GM18511 (cell line): ENCODE data around the gene DNAJC8.

Experiments used
- ATAC-seq: cut with Tn5 transposase; IDR thresholded peaks from one replicate; pipeline ENCODE4 v1.9.1; 2021; ENCODE audit warnings: mild to moderate bottlenecking, moderate library complexity; ENCODE audit not compliant: unreplicated experiment

DNAJC8 gene

DNA sequence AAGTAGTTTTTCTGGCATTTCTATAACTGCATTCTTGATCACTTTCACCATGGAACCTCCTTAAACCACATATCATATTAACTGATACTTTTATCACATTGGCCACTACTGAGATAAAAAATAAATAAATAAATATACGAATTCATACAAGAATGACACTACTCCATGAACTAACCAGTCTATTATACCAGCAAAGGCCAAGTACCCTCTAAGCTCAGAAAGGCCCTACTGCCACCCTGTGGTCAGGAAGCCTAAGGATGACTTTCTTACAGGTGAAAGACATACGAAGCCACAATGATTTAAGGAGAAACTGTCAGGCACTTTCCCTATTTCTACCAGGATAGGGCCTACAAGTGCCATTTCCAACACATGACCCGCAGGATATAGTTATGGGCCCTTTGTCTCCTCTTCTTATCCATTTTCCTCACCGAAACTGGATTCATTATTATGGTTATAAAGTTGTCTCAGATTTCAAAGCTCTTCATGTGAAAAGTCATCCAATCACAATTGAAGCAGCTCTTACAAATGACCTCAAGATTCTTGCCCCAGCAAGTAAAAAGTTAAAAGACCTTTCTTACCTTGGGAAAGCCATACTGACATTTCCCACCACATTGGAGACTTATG is 23.9 kb downstream of the DNAJC8 start:
- no peak for ATAC-seq

DNA sequence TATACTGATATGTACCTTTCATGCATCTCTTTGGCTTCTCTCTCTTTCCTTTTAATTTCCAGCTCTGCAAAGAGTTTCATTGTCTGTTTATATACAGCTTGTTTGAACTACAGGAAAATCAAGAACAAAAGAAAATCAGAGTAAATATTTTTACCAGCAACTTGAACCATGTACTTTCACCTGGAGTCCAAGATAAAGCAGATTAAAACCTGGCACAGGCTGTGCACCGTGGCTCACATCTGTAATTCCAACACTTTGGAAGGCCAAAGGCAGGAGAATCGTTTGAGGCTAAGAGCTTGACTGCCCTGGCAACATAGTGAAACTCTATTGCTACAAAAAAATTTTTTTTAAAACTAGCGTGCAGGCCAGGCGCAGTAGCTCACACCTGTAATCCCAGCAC is 27.6 kb downstream of the DNAJC8 start:
- ATAC-seq: no peak

DNA sequence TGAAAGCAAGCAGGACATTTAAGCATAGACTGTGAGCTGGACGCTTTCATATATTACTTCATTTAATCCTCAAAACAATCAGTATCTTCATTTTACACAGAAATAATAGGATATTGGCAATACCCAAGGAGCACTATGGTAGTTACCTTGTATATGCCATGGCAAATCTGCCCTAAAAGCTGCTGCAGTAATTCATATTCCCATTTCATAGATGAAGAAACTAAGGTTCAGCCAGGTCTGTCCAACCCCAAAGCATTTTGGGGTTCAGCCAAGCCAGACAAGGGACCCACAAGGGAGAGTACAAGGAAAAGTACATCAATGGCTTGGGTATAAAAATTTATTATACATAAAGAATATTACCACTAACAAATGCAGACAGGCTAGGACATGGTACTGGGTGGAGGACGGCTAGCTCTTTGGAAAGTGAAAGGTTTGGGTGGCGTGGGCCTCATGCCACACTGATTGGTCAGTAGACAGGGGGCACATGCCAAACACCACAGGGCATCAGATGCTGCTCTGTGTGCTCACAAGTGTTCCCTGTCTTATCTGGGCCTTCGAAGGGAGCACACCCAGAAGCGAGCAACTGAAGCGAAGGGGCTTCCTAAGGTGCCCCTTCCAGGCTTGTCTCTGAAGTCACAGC is 32.5 kb downstream of the DNAJC8 start:
- ATAC-seq: no peak

DNA sequence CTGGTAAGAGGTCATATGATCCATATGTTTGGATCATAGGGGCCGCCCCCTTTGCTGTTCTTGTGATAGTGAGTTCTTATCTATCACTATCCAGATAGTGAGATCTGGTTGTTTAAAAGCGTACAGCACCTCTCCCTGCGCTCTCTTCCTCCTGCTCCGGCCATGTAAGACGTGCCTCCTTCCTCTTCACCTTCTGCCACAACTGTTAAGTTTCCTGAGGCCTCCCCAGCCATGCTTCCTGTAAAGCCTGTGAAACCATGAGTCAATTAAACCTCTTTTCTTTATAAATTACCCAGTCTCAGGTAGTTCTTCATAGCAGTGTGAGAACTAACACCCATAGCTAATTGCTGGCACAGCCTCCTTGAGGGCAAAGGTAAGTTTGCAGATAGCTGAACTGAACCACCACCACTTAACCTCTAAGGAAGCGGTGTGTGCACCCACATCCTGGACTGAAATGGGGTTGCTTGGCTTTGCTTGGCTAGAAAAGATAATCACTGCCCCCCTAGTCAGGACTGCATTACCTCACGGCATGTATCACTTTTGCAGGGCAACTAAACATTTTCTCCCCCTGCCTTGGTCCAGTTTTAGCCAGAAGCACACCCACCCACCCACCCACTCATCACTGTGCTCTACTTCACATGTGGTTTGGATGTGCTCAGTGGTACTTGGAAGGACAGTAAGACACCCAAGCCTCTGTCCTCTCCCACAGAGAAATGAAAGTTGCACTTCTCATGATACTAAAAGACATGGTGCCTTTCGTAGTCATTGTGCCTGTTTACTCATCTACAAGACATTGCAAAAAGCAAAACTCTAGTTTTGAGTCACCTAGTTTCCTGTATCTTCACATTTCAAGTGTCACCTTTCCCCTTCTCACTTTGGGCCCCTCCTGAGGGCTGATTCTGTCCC is 33.2 kb downstream of the DNAJC8 start:
- peak; percentile 89 for ATAC-seq

DNA sequence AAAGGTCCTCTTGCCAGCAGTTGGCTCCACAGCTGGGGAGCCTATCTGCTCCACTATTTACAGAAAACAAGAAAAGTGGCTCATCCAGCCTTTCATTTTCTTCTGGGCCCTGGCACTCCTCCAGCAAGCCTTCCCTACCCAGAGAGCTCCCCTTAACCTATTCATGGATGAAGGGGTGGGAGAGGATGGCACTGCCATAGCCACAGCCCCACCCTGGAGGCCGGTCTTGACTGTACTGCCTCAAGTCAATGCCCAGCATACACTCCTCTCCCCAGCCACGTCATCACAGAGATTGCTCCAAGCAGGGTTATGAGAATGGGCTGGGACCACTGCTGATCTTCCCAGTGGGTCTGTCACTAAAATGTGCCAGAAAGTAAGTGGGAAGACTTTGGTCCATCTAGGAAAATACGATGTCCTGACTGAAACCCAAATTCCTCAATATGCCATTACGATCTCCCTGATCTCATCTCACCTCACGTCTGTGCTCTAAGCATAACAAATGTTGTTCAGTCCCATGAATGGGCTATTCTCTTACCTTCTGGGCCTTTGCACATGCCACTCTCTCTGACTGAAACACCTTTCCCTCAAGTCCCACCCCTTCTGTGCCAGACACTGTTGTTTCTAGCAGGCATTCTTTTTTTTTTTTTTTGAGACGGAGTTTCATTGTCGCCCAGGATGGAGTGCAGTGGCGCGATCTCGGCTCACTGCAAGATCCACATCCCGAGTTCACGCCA is 35.0 kb downstream of the DNAJC8 start:
- ATAC-seq: no peak

DNA sequence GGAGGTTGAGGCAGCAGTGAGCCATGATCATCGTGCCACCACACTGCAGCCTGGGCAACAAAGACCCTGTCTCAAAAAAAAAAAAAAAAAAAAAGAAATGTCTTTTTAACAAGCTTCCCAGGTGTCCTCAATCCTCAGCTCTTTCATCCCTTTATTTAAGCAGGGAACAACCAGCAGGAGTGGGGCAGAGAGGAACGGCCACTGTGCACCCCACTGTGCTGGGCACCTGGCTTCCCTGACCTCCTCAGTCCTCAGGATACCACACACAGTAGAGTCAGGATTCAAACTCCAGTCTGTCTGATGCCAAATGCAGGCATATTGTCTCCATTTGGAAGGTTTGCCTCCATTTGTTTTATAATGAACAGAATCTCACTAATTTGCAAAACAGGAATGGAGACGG is 36.5 kb downstream of the DNAJC8 start:
- ATAC-seq: no peak

DNA sequence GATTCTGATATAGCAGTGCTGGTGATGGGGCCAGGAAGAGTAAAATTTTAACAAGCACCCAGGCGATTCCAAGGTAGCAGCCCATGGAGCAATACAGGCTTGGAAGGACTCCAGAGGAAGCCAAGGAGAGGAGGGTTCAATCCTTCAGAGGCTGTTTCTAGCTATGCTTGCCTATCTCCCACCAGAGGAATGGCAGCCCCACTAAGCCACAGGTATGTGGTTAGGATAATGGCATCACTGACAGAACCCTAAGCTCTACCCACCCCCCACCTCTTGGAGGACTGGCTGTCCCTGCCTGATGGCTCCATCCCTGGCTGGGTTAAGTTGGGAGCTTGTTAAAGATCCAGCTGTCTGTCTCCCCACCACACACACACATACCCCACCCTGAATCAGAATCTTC is 37.0 kb downstream of the DNAJC8 start:
- no peak for ATAC-seq

DNA sequence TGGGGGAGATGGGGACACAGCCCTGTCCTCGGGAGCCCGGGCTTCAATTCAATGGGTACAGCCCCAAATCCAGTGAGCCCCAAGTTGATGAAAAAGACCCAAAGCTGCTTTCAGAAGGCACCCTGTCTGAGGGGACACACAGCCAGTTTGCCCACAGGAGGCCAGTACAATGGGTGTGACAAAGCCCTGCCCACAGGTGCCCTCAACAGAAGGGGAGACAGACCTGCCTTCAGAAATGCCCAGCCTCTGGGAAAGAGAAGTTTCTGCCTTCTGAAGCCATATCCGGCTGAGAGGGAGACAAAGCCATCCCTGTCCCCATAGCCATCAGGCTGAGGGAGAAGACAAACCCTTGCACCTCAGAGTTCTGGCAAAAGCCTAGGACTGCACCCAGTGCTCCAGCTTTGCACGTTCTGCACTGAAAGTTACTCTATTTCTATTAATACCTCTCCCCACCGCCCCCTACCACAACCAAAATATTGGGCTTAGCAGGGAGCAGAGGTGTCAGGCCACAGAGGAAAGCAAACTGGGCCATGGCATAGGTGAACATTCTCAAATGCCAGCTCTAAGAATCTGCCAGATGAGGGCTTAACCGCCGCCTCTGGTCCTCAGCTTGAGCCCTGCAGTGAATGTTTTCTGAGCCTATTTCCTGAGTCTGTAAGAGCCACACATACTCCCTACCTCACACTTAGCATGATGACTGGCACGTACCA is 38.3 kb downstream of the DNAJC8 start:
- no peak for ATAC-seq

DNA sequence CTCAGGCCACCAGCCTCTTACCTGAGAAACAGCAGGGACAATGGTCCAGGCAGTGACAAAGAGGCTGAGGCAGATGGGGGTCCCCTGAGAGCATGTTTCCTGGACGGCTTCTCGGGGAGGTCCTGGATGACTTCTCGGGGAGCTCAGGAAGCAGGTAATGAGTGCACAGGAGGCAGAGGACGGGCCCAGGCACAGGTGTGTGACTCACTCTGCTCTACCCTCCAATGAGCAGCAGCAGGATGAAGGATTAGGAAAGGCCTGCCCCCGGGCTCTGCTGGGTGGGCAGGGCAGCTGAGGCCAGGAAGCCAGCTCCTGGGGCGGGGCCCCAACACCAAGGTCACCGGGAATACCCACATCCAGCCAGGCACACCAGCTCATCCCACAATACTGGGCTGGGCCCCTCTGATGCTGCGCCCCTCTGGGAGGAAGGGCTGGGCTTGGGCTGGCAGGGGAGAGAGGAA is 39.1 kb downstream of the DNAJC8 start:
- ATAC-seq: no peak

DNA sequence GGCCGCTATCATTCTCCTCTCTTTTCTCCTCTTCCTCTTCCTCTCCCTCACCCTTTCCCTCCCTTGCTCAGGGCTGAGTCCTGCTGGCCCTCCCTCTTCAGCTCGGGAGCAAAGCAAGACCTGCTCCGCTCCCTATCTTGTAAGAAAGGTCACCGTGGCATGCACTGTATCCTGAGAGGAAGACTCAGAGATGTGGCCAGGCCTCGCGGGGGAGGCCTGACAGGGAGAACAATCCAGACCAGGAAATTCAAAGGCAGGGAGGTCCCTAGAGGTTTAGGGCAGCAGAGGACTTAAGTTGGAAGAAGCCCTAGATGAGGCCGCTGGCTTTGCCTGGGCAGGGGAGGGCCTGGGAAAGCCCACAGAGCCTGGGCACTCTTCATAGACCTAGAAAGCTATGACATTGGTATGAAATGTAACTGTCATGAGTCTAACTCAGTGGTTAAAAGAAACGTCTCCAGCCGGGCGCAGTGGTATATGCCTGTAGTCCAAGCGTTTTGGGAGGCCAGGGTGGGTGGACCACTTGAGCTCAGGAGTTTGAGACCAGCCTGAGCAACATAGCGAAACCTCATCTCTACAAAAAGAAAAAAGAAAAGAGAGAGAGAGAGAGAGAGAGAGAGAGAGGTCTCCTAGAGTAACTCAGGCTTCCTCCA is 41.7 kb downstream of the DNAJC8 start:
- no peak for ATAC-seq

DNA sequence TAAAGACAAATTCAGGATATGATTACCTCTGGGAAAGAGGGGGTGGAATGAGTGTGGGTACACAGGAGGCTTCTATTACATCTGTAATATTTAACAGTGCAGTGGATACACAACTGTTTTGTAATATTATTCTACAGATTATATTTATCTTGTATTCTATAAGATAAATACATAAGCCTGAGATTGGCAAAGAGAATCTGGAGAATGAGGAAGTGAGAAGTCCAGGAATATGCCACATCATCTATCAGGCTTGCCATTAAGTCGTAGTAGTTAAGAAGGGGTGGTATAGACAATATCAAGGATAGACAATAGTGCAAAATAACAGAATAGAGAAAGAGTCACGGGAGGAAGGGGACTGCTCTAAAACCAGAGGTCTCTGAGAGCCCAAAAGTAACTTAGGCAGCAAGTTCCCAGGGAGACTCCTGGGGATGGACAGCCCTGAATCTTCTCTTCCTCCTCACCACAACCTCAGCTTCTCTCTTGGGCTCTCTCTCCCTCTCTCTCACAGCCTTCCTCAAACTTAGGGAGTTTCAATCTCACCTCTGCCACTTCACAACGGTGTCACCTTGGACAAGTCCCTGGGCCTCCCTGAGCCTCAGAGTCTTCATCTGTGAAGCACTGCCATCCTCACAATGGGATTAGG is 42.4 kb downstream of the DNAJC8 start:
- ATAC-seq: no peak

DNA sequence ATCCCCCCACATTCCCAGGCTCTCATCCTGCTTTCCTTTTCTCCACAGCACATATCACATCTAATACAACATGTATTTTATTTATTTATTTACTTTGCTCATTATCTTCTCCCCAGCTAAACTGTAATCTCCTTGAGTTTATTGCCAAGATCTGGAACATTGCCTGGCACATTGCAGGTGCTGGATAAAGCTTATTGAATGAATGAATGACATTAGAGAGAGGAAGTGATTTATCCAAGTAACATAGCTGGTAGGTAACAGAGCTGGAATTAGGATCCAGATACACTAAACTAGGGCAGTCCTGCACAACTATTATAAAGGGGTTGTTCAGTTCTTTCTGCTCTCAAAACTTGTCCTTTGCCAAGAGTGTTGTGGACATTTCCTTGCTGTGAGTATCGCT is 47.8 kb downstream of the DNAJC8 start:
- no peak for ATAC-seq

DNA sequence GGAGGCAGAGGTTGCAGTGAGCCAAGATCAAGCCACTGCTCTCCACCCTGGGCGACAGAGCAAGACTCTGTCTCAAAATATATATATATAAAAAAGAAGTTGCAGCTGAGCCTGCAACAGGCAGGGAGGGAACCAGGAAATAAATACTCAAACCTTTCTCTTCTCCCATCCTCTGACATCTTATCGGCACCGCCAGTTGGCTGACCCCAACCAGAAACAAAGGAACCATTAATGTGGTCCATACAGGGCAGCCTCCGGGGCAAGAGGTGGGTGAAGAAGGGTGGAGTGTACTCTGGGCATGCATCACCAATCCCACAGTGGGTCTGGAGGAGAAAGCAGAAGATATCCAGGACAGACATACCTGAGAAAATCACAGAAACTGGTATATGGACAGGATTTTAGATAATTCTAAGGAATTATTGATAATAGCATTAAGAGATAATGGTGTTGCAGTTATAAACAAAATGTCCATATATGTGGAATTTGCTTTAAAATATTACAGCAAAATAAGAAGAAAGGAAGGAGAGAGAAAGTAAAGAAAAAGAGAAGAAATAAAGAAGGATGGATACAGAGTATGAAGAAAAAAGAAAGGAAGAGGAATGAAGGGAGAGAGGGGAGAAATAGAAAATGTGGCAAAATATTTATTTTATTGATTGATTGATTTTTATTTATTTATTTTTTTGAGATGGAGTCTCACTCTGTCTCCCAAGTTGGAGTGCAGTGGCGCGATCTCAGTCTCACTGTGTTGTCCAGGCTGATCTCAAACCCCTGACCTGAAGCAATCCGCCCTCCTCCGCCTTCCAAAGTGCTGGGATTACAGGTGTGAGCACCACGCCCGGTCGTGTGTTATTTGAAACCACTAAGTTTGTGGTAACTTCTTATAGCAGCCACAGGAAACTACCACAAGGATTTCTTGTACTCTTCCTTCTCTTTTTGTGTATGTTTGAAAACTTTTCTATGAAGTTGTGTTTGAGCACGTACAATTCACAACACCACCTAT is 52.2 kb downstream of the DNAJC8 start:
- ATAC-seq: no peak

DNA sequence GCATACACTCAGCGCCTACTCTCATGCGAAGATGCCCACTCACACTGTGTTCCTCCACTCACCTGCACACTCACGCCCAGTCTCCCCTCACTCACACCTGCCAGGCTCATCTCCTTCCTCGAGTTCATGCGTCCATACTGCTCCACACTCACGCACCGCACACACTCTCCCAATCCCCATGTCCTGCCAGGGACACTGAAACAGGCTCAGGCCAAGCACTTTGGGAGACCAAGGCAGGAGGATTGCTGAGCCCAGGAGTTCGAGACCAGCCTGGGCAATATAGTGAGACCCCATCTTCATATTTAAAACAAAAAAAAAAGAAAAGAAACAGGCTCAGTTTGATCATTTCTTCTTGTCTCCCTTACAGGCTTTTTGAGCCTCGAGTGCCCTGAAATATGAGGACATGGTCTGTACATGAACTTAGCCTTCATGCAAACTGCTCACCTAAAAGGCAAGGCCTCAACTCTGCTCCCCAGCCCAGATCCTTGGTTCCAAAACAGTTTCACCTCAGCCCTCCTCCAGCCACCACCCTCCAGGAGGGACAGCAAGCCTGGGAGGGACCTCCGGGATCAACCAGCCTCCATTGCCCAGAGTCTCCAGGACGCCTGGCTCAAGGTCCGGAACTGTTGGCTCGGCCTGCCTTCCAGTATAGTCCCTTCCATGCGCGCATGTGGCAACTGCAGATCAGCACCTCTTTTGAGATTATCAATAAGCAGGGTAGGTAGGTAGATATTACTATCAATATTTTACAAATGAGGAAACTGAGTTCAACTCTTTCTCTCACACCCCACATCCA is 53.9 kb downstream of the DNAJC8 start:
- no peak for ATAC-seq

DNA sequence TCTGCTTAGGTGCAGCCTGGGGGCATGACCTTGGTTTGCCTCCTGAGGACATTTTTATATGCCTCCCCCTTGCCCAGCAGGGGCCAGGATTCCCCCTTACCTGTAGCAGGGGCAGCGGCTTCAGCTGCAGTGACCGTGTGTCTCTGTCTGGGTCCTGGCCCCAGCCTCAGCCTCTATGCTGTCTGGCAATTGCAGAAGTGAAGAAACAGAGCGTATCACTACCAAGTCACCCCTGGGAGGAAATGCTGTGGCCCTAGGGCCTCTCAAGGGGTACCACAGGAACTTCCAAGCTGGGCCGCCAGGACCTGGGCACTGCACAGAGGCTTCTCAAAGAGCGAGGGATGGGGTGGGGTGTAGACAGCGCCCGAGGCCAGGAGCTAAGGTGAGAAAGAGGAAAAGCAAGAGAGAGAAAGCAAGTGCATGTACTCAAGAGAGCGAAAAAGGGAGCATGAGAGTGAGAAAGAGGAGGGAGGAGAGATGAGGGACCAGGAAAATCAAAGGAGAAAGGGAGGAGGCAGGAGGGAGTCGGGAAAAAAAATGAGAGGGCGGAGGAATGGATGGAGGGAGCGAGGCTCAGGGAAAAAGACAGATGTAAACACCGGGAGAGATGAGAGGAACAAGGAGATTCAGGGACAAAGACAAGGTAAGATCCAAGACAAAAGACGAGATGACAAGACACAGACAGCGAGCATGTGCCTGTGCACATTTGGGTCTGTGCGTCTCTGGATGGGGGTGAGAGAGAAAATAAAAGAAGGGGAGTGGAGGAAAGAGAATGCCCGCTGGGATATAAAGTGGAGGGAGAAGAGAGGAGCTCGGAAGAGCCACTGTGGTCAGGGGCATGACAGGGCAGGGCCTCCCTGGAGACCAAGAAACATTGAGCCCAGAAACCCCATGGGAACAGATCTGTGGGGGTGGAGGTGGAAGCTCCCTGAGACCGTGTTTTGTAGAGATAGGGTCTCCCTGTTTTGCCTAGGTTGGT is 56.0 kb downstream of the DNAJC8 start, which contains the start of gene PTAFR:
Gene PTAFR, minus strand, starts transcription at position 199 of the 979 bp plus-strand sequence. CDS start 25,669 bp downstream, outside the sequence.
- ATAC-seq: peak; percentile 48

DNA sequence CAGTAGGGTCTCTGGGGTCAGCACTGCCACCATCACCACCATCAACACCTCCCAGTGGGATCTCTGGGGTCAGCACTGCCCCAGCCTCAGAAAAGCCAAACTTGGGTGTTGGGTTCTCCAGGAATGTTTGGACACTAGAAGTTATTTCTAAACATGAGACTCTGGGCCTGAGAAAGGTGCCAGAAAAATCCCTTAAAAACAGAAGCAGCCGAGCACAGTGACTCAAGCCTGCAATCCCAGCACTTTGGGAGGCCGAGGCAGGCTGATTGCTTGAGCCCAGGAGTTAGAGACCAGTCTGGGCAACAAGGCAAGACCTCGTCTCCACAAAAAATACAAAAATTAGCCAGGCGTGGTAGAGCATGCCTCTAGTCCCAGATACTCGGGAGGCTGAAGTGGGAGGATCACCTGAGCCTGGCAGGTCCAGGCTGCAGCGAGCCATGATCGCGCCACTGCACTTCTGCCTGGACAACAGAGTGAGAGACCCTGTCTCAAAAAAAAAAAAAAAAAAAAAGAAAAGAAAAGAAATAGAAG is 56.8 kb downstream of the DNAJC8 start:
- no peak for ATAC-seq
